GM19463 (cell line): Measurements from ENCODE around the gene NKX2-3.

Source experiments
- ATAC-seq: cut with Tn5 transposase; IDR thresholded peaks from one replicate; pipeline ENCODE4 v1.9.1; 2021; ENCODE audit warnings: mild to moderate bottlenecking, moderate library complexity; ENCODE audit not compliant: unreplicated experiment

The NKX2-3 gene

DNA sequence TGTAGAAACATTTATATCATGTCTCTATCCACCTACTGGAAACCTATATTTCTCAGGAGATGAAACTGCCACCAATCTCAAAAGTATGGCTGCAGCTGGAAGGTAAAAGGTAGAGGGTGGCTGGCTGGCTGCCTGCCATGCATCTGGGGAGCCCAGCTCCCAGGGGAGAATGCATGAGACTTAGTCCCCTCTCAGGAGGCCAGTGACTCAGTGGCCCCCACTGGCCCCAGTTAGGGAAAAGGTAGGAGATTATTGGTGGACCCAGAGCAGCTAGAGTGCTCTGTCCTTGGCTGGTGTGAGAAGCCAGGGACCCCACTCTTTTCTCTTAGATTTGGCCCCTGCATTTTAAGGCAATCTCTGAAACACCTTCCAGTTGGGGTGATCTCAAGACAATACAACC, 6.8 kb upstream of the NKX2-3 start:
- no peak for ATAC-seq

DNA sequence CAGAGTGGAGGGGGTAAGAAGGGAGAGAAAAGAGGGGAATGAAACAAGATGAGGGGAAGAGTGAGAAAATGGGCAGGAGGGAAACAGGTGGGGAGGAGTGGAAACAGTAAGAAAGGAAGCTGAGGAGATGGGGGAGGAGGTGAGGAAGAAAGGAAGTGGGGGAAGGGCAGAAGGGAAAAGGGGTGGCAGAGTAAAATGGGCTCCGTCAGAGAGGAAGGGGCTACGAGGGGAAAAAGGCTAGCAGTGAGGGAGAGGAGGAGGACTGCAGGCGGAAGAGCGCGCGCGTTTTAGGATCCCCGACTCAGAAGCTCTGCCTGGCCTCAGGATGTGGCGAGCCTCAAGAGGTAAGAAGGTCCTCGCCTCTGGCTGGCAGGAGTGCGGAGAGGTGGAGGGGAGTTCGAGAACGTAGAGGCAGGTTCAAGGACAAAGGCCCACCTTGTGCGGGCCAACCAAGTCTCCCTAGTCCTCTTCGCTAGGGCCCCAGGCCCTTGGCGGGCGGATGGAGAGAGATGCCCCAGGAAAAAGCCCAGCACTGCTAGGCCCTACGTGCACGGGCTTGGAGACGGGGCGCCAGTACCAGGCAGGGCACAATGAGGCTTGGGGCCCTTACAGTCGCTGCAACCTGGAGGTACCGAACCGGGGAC, 5.8 kb upstream of the NKX2-3 start:
- no peak for ATAC-seq

DNA sequence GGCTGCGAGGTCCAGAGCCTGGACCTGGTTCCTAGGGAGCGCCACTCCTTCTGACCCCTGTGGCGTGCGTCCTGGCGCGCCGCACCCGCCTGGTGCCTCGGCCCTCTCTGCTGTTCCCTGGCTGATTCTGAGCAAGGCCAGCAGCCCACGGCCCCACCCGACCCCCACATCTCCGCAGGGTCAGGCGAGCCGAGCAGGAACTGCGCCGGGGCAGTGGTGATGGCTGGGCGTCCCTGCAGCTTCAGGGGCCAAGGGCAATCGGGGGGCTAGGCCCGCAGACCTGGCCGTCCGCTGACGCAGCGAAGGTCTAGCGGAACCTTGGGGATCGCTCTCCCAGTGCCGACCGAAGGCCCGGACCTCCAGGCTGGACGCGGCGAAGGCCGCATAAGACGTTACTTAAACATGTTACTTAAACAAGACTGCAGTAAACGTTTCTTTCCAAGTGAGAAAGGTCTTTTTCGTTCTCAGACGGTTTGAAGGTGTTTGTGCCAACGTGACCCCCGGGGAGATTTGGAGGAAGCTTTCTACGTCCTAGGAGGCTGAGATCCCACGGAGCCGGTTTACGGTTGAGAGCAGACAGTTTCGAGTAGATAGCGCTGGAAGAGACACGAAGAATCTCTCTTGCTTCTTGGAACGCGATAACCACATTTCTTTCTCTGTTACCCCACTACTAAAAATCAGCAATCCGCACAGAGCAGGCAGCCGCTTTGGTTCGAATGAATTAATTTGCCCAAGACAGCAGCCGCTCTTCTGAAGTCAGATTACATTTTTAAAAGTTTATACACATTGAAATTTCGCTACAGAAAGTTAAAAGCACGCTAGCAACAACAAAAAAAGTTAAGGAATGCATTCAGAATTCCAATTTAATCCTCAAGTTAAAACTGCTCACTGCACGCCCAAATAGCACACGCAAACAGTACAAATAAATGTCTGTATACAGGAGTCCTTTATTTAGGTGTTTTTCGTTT, 4.9 kb upstream of the NKX2-3 start:
- ATAC-seq = no peak

DNA sequence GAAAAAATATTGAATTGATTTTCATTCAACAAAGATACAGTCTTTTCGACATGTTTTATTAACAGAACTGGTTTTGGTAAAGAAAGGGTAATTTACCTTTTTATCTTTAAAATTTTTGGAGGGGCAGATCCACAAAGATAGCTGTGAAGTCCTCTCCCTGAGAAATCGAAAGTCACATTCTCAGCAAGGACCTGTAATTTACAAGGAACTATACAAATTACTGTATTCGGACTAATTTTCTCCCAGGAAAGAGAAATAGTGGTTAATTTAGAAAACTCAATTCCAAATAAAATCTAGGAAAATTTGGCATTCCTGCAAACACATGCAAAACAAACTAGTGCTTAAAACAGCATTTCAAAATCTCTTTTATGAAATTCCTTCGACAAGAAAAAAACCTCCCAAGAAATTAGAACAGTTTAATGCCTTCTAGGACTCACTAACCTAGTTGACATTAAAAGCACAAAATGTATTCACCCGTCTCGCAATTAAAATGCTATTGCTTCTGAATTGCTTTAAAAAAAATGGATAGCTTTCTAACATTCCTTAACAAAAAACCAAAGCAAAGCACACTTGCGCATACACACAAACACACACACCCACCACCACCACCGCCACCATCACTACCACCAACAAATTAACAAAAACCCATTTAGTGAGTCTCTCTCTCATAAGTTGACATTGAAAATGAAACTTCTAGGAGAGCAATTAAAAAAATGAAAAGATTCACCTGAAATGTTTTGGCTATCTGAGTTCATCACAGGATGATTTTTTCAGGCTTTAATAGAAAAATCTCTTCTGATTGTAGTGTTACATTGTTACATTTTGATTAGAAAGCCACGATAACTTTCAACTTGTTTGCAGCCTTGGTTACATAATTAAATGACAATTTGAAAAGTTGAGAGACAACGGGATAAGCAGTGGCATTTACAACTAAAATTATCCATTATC, 4.0 kb upstream of the NKX2-3 start:
- ATAC-seq = no peak

DNA sequence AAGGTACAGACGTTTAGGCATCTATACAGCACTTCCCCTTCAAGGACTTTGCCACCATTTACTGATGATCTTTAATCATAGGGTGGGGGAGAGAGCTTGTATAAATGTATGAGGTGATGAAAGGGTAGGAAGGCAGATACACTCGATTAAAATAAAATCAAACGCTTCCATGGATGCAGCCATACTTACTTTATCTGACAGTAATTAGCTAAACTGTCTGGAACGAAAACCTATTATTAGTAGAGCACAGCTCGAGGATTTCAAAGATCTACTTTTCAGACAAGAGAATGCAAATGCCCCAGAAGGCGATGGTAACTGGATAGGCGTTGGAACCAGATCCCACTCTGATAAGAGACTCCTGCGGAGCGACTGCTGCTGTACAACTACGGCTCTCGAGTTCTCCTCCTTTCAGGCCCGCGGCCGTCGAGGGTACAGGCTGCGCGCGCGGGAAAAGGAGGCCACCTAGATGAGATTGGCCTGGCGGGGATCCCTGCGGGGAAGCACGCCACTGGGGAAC, 3.1 kb upstream of the NKX2-3 start:
- no peak for ATAC-seq

DNA sequence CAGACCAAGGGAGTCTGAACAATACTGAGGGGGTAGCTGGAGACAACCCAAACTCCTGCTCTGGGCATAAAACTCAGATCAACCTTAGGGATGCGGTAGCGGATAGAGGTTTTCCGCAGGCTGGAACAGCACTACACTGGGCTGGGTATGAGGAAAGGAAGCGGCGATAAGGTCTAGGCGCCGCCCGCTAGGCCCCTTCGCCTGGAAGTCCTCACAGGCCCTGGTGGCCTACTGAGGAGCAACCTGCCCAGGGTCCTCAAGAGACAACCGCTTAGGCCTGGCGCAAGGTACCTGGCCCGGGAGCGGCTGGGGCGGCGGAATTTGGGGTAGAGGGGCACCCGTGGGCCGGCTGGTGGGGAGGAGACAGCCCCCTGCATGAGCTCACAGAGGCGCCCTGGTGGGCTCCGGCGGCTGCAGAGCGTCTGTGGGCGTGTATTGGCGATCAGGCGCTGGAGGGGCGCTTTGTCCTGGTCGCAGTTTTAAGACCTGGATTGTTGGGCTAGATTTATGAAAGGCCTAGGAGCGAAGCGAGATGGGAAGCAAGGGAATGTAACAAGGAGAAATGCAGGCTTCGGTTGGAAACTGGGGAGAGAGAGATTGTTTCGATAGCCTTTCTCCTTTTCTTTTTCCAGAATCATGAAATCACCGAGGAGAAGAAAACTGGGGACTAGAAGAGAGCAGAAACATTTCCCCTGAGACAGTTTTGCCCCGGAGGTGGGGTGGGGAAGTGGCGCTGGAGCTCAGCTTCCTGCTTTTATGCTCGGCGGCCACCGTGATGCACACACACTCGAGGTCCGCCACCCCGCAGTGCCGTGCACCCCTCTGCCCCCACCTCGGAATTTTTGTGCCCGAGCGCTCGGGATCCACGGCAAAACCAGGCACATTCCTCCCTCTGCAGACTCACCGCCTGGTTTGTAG, 2.4 kb upstream of the NKX2-3 start:
- no peak for ATAC-seq

DNA sequence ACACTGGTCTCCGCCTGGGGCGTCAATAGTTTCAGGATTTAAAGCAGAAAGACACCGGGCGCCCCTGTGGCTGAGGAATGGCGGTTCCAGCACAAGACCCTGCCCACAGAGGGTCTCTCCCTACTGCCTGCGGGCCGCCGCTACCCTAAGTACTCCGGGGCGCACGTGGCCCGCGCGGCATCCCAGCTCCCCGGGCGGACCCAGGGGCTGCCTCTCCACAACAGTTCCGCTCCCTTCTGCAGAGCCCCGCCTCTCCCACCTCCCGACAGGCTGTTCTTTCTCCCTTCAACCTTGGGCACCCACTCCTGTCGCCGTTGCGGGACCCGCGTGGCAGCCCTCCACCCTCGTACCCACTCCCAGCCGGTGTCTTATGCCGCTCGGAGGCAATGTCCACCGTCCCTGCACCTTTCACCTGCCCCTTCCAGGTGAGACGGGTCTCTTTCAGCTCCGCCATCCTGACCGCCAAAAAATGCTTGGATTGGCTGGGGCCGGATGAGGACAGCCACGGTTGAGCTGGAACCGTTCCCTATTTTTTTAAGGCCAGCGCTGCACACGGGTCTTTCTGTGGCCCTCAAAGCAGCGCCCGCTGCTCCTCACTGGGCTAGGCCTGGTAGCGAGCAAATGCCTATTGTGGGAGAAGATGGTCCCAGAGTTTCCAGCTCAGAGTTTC, 1.6 kb upstream of the NKX2-3 start:
- no peak for ATAC-seq

DNA sequence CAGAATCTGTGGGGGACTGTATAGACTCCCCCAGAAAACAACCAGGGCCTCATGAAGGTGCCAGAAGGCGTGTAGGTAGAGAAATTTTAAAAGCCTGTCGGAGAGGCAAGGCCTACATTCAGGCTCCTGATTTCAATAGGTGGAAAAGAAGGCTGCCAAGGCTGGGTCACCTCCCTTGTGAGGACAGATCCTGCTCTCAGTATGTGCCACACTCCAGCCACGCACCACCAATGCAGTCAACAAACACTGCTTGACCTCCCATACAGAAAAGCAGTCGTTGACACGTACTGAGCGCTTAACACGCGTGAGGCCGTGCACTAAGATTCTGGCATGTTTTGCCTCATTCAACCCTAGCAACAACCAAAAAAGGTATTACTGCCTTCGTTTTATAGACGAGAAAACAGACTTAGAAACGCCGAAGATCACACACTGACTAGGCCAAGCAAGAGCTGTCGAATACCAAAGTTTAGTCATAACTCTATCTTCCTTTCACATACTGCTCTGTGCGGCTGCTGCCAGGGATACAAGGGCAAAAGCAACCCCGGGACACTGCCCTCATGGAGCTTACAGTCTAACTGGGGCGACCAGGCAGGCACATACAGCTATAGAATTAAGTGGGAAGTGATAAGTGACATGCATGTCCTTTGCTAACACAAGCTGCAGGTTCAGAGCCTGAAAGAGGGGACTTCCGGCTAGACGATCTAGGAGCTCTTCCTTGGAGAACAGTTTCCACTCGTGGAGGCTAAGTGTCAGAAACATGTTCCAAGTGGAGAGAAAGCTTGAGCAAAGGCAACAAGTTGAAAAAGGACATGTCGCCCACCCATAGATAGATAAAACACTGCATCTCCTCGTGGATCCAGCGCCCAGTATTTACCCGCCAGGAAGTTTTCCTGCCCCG, 797 bp upstream of the NKX2-3 start:
- no peak for ATAC-seq

DNA sequence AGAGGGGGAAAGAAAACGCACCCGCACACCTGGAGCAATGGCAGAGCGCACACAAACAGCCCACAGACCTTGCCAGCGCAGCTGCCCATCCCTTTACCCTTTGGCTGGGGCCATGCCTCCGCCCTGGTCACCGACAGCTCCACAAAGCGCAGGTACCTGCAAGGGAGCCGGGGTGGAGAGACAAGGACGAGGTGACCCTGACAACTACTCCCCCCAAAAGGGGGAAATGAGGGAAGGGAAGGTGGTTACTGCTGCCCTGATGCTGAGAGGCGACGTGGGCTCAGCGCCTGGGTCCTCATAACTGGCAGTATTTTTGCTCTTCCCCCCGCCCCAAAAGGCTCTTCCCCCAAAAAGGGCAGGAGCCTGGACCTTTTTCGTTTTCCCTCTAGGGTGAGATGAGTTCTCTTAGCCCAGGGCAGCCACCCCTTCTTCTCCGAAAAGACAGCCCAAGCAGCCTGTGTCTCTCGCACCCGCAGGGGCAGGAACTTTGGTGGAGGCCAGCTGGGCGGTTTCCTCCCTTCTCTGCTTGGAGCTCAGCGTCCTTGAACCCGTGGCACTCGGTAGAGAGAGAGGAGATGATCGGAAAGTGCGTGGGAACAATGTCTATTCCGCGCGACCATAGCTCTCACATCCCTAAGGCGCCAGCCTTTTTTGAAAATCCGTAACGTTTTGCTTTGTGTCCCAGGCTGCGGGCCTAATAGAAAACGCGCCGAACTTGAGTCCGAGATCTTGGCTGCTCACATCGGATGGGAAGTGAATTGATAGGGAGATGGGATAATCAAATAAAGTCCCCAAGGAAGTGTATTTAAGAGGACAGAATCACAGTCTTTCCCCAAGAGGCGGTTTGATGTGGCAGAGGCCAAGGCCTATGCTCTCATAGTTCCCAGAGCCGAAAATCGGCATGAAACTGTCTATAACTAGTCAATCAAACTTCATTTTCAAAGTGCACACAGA, 1.0 kb downstream of the NKX2-3 start:
- ATAC-seq = no peak

DNA sequence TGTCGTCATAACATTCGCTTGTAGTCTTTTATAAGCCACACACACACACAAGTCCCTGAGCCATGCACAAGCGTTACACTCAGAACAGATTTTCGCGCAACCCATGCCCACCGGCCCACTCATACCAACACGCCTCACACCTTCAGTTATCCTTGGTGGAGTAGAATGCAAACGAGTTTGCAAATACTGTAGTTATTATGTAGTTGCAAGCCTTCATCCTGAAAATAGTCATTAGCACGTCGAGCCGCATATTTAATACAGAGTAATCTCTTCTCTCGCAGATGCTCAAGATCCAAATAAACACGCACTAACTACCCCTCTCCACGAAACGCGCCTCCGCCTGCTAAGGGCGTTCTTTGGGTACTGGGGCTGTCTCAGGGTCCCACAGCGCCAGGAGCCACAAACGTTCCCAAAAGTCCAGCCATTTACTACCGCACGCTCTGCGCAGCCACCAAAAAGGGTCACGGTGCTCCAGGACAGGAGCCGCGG, 1.8 kb downstream of the NKX2-3 start:
- no peak for ATAC-seq

DNA sequence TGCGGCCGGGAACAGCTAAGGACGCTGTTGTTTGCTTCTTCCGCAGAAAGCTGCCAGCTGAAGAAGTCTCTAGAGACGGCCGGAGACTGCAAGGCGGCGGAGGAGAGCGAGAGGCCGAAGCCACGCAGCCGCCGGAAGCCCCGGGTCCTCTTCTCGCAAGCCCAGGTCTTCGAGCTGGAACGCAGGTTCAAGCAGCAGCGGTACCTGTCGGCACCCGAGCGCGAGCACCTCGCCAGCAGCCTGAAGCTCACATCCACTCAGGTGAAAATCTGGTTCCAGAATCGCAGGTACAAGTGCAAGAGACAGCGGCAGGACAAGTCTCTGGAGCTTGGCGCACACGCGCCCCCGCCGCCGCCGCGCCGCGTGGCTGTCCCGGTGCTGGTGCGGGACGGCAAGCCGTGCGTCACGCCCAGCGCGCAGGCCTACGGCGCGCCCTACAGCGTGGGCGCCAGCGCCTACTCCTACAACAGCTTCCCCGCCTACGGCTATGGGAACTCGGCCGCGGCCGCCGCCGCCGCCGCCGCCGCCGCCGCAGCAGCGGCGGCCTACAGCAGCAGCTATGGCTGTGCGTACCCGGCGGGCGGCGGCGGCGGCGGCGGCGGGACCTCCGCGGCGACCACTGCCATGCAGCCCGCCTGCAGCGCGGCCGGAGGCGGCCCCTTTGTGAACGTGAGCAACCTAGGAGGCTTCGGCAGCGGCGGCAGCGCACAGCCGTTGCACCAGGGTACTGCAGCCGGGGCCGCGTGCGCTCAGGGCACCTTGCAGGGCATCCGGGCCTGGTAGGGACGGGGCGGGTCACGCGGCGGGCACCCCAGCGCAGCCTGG, 2.4 kb downstream of the NKX2-3 start:
- ATAC-seq = no peak

DNA sequence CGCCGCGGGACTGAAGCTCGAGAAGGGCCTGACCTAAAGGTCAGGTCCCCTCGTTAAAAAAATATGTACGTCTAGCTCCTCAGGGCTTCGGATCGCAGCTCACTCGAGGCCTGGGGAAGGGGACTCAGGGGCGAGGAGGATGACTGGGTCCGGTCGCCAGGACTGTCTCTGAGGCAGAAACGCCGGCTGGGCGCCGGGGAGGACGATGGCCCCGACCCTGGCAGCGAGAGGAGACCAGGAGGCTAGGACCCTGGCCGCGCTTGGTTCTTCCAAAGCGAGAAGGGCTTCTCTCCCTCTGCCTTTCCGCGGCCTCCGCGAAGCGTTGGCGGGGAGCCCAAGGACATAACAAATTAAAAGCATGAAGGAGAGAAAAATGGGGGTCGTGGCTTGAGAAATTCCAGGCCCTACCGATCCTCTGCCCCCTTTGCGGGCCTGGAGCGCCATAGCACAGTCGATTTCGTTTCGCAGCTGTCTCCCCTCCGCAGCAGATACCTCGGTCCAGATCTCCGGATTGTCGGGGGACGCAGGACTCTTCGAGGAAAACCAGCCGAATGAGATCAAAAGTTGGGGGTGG, 3.1 kb downstream of the NKX2-3 start:
- ATAC-seq = no peak

DNA sequence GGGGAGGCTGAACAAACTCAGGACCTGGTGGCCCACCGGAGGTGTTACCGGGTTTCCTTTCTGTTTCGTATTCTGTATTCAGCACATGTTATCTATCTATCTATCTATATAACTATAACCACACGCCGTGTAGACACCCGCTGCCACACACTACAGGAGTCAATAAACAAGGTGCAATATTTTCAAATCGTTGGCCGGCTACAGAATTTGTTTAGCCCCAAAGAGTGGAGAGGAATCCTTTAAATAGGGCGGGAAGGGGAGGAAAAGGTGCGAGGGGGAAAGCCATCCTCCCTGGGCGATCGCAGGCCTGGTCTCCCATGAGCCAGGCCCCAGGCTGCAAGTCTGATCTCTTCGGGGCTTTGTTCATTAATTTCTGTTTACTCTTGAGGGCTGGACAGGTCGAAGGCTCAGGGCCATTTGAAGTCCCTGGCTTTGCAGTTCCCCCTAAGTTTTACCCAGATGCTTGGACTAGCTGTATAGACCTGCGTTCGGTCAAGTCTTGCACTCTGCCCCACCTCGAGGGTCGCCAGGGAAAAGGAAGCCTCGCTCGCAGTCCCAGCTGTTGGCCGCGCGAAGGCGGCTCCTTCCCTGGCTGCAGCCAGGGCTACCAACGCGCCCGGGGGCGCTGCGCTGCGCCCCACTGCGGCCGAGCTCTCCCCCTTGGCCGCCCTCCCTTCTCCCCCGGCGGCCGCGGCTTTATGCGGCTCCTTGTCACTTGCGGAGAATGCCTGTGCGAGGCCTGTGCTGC, 3.8 kb downstream of the NKX2-3 start:
- ATAC-seq = no peak

DNA sequence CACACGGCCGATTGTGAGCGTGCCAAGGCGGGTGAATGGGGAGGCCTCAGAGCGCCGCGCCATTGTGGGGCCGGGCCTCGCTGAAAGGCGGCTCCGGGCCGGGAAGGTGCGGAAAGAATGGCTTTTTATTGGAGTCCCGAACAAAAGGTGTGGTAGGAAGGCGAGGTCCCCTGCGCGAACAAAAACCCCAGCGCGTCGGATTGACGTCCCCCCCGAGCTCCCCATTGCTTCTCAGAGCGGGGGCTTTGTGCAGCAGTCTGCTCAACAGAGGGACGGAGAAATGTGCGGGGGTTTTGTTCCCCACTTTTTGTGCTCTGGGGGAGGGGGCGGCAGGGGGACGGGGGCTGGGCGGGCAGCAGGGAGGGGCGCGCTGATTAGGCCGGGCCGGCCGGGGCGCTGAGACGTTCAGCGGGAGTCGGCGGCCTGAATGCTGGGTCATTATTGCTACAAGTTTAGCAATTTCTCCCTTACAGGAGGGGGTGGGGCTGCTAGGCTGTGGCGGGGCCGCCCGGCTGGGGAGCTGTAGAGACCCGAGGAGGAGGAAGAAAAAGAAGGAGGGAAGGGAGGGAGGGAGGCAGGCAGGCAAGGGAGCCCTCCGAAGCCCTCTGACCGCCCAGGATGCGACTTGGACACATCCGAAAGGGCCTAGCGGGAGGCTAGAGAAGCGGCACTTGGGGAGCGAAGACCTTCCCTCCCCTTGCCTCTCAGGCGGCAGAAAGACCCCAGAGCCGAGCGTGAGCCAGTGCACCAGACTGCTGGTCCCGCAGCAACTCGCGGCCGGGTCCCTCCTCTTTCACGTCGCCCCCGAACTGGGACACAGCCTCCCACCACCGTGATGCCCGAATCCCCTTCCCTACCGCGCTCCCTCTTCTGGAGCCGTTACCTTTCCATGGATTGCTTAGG, 4.6 kb downstream of the NKX2-3 start:
- ATAC-seq = no peak
